ENCODE measurements around the gene PWP1.

GRCh38 chr12:107715780-107716179 lies 30.2 kb downstream of the PWP1 start:
- TF ChIP-seq CTCF (IDR thresholded peaks at IDR 0.05): no peak
- no peak for TF ChIP-seq EZH2 (IDR thresholded peaks at IDR 0.05)
- no peak for TF ChIP-seq EZH2phosphoT487 (IDR thresholded peaks at IDR 0.05)
